ENCODE results near the gene HTN3.
"Not testable (repeated sequence)": the region's sequence is repeated elsewhere in the genome, so short reads cannot be mapped to it uniquely, and the experiment has no call there.

The HTN3 gene

DNA sequence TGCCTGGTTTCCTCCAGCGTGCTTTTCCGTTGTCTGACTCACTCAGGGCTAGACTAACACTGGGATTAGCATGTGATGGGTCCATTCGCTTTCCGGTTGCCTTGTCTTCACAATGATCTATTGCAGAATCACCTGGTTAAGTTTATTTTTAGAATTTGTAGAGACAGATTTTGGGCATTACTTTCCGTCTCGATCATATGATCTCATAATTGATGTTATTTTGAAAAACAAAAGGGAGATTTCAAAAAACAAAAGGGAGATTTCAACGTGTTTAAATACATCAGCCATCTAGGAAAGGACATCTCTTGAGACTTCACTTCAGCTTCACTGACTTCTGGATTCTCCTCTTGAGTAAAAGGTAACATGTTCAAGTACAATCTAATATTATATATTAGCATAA is at the start of gene HTN3:
HTN3 (plus strand) TSS at position 301 of the 400 bp plus-strand sequence. CDS start 2,282 bp downstream, outside the sequence.
- not testable (repeated sequence) for FAIRE-seq

DNA sequence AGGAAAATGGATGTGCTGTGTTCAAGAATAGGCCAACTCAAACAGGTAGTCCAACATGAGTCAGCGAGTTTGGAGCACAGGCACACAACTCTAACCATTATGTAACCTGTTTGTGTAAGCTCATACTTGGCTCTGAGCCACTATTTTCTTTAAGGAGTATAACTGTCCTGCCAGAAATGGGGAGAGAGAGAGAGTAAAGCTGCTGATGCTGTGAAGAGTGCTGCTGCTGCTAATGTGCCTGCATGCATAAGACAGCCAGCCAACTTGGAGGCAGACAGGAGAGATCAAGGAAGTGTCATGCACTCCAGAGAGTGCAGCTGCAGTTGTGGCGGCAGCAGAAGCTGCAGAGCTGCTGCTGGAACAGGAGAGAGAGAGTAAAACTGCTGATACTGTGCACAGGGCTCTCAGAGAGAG is 44.2 kb upstream of the HTN3 start:
- no peak for FAIRE-seq

GRCh38 chr4:69986663-69987062 is 41.6 kb upstream of the HTN3 start:
- FAIRE-seq, result no peak

GRCh38 chr4:69991016-69991415 is 37.2 kb upstream of the HTN3 start:
- FAIRE-seq, result no peak

GRCh38 chr4:69994782-69995181 is 33.5 kb upstream of the HTN3 start:
- FAIRE-seq, result no peak

GRCh38 chr4:69995526-69996016 is 32.7 kb upstream of the HTN3 start, which contains the start of gene STATH:
TSS of gene STATH (plus strand) at chr4:69995966. CDS start at chr4:69998438, 2,472 bp downstream.
- no peak for FAIRE-seq

DNA sequence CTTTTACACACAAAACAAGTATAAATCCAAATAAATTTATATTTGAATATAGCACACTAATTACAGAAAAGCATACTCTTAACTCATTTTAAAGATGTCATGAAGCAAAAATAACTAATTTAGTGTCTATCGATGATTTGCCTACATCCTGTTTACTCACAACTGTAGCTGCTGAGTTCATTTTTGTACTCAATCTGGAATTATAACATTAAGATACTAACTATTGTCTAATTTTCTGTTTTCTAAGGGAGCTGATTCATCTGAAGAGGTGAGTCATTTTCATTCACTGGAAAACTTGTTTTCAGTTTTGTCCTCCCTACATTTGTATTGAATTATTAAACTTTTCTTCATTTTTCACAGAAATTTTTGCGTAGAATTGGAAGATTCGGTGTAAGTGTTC is 28.8 kb upstream of the HTN3 start:
- no peak for FAIRE-seq

DNA sequence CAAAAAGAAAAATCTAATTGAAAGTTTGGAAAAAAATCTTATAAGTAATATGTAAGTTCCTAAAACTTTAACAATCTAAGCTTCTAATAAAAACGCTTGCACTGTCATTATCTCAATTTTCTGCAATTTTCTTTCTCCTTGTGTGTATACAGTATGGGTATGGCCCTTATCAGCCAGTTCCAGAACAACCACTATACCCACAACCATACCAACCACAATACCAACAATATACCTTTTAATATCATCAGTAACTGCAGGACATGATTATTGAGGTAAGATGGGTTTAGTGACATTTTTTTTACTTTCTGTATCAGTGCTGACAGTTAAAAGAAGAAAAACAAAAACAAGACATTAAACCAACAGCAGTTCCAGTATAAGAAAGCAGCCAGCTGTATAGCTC is 27.5 kb upstream of the HTN3 start:
- FAIRE-seq, result no peak

DNA sequence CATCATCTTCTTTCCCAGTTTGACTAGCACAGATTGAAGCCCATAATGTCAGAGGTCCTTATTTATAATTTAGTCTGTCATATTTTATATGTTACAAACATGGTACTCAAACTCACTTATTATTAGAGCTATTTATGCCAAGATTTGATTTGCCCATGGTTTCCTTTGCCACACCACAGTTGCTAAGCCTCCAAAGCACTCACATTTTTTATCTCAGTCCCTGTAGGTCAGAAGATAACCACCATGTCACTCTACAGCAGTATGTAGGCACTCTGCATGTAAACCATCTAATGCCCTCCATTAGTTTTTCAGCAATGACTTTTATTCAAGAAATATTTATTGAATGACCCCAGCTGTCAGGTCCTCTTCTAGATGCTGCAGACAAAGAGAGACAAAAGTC is 25.8 kb upstream of the HTN3 start:
- FAIRE-seq, result no peak

DNA sequence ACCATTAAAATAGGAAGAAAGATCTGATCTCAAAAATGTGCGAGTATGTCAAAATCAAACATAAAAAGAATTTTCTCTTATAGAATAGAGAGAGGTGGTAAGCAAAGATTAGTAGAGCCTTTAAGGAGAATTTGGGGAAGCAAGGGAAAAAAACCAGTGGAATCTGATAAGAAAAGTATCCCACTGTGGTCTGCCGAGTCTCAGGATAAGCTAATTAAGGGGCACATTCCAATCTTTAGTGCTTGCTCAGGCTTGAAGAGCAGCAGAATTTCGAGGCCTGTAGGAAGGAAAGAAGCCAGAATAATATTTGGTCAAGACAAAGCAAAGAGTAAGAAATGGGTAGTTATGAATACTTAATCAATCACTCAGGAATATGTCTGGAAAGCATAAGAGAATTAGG is 19.5 kb upstream of the HTN3 start:
- FAIRE-seq, result no peak

- FAIRE-seq, result not testable (repeated sequence)
Measured at GRCh38 chr4:70019006-70019405, 9.3 kb upstream of the HTN3 start.

DNA sequence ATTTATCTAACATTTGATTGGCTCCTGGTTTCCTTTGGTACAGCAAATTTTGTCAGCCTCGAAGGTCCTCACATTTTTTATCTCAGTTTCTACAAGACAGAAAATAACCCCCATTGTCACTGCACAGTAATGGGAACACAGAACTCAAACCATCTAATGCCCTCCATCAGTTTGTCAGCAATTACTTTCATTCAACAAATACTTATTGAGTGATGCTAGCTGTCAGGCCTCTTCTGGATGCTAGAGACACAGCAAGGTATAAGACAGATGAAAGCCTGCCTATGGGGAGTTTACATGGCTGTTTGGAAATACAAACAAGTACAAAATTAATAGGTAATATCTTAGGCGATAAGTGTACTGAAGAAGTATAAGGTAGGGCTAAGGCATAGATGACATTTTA is 5.0 kb upstream of the HTN3 start:
- FAIRE-seq, result no peak

DNA sequence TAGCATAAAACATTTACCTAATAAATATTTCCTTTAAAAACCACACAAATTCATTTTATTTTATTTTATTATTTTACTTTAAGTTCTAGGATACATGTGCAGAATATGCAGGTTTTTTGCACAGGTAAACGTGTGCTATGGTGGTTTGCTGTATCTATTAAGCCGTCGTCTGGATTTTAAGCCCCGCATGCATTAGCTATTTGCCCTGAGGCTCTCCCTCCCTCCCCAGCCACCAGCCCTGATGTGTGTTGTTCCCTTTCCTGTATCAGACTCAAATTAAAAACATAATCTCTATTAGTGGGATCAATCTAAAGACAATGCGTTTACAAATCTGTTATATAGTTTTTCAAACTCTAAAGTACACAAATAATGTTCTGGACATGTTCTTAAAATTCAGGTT is 1.2 kb upstream of the HTN3 start:
- FAIRE-seq, result no peak

DNA sequence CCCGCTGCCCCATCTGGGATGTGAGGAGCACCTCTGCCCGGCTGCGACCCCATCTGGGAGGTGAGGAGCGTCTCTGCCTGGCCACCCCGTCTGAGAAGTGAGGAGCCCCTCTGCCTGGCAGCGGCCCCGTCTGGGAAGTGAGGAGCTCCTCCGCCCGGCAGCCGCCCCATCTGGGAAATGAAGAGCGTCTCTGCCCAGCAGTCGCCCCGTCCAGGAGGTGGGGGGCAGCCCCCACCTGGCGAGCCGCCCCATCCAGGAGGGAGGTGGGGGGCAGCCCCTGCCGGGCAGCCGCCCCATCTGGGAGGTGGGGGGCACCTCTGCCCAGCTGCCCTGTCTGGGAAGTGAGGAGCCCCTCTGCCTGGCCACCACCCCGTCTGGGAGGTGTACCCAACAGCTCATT is 9.3 kb downstream of the HTN3 start:
- FAIRE-seq, result not testable (repeated sequence)

GRCh38 chr4:70039928-70040327 is 11.7 kb downstream of the HTN3 start:
- FAIRE-seq, result not testable (repeated sequence)

DNA sequence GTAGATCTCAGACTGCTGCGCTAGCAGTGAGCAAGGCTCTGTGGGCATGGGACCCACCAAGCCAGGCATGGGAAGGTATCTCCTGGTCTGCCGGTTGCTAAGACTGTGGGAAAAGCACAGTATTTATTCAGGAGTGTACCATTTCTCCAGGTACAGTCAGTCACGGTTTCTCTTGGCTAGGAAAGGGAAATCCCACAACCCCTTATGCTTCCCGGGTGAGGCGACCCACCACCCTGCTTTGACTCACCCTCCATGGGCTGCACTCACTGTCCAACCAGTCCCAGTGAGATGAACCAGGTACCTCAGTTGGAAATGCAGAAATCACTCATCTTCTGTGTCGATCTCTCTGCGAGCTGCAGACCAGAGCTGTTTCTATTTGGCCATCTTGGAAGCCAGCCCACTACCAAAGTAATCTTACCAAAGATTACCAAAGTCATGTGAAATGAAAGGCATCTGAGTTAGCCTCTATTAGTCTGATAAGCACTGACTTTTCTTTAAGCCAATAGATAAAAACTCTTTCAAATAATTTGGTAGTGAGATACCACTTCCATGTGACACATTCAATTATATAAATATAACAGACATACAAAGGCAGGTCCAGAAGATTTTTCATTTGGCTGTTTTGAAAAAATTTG is 13.5 kb downstream of the HTN3 start:
- FAIRE-seq, result no peak

GRCh38 chr4:70050138-70050537 is 21.9 kb downstream of the HTN3 start, which contains the start of gene HTN1:
TSS of gene HTN1 (plus strand) at chr4:70050438. CDS start at chr4:70053077, 2,639 bp downstream.
- FAIRE-seq, result not testable (repeated sequence)

- FAIRE-seq, result not testable (repeated sequence)
Measured at GRCh38 chr4:70056534-70056933, 28.3 kb downstream of the HTN3 start.

DNA sequence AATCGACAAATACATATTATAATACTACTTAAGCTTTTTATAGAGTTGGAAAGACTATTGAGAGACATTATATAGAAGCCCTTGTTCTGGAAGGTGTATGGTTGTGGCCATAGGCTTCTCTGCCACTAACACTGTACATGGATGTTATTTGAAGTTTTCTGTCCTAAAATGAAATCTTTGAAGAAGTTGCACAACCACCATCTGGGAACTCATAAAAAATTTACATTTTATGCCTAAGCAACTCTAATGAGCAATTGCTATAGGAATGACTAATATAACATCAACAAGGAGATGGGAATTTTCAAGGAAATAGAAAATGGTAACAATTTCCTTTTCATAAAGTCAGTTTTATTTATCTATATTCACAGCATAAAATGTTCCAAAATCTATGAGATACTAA is 29.4 kb downstream of the HTN3 start:
- no peak for FAIRE-seq

- no peak for FAIRE-seq
Measured at GRCh38 chr4:70059149-70059548, 30.9 kb downstream of the HTN3 start.

DNA sequence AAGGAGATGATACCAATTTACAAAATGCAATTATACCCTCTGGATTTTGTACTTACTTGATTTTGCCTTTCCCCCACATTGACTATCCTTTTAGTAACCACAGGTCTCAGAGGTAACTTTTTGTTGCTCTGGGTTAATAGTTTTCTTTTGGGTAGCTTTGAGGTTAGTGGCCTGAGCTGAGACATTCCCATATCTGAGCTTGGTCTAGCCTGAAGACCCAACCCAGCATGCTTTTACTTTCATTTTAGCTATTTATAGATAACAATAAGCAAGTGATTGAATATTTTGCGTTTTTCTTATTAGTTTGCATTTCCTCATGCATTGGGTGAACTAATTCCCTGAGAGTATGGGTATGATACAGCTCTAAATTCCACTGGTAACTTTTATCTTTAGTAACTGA is 33.7 kb downstream of the HTN3 start:
- no peak for FAIRE-seq

DNA sequence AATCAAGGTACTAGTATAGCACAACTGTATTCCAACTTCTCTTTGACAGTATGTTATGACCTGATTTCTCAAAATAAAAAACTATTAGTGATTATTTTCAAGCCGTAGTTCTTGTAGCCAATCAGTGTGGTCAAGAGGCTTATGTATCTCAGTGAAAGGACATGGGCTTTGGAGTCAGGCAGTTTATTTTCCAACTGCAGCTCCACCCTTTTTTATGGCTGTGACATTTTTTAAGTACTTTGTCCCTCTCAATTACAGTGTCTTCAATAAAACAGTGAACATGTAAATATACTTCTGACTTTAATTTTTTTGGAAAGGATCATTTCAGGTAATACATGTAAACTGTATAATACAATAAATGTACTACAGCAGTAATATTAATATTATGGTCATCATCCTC is 51.9 kb downstream of the HTN3 start:
- FAIRE-seq, result no peak
